Measurements from ENCODE around the gene QRICH2. TPM values are rescaled to one million over a fixed set of nuclear protein-coding genes. Genes with fewer than 3 reads are reported as not detected.

QRICH2 gene
- total and polyA plus RNA-seq, 3 donors from 2014 or later: 27.0 to 43.4 (median 39.0) TPM

- intact Hi-C loops (cut with DNase I; ENCODE audit: low total_unique reads): no loop called here
- Histone ChIP-seq H3K4me3 (no peak overlapping the region), H3K9me3 (no peaks in the 10 kb centered on the region), H3K36me3 (ENCODE audit: low read depth, missing control alignments) (no peaks in the 10 kb centered on the region), H3K4me1 (peaks cover 4% of the 10 kb centered on the region), H3K27ac (no peak overlapping the region), H3K27me3 (no peaks in the 10 kb centered on the region)
- DNase-seq: no peak
- TF ChIP-seq, protein P1, sequence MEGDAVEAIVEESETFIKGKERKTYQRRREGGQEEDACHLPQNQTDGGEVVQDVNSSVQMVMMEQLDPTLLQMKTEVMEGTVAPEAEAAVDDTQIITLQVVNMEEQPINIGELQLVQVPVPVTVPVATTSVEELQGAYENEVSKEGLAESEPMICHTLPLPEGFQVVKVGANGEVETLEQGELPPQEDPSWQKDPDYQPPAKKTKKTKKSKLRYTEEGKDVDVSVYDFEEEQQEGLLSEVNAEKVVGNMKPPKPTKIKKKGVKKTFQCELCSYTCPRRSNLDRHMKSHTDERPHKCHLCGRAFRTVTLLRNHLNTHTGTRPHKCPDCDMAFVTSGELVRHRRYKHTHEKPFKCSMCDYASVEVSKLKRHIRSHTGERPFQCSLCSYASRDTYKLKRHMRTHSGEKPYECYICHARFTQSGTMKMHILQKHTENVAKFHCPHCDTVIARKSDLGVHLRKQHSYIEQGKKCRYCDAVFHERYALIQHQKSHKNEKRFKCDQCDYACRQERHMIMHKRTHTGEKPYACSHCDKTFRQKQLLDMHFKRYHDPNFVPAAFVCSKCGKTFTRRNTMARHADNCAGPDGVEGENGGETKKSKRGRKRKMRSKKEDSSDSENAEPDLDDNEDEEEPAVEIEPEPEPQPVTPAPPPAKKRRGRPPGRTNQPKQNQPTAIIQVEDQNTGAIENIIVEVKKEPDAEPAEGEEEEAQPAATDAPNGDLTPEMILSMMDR (IDR thresholded peaks at IDR 0.05): no peak
- TF ChIP-seq POLR2A (IDR thresholded peaks at IDR 0.05): no peak
- WGBS, 2 donors: 93 to 95% methylated on average over 2 of the region's 2 CpGs
Observed at GRCh38 chr17:76317535-76317934, 9.5 kb upstream of the QRICH2 start.

DNA sequence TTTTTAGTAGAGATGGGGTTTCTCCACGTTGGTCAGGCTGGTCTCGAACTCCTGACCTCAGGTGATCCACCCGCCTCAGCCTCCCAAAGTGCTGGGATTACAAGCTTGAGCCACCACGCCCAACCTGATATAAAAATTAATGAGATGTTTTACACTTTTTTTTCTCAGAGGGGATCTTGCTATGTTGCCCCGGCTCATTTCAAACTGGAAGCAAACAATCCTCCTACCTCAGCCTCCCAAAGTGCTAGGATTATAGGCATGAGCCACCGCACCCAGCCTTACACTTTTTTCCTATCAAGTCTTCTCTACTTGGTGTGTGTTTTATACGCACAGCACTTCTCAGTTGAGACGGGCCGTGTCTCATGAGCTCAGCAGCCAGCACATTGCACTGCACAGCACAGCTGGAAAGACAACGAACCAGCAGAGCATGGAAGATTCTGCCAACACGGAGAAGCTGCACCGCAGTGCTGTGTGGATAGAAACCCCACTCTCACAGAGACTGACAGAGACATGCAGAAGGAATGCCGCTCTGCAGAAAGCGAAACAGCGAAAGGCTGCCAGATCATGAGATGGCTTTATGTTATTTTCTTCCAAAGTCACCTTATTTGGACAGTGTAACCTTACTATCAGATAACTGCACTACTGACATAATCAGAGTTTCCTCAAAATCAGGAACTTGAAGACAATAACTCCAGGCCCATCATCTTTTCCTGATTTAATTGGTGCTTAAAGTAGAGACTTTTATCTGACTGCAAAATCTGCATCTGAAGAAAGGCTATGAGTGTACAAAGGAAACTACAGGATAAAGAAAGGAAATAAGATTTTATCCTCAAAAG is 6.5 kb upstream of the QRICH2 start:
- H3K9me3 ChIP-seq: no peaks in the 10 kb centered on the region
- H3K27me3 ChIP-seq: no peaks in the 10 kb centered on the region
- H3K36me3 ChIP-seq (ENCODE audit: low read depth, missing control alignments): no peaks in the 10 kb centered on the region
- no peak overlapping the region for H3K4me3 ChIP-seq
- intact Hi-C loops (cut with DNase I; ENCODE audit: low total_unique reads): no loop called here
- no peak for DNase-seq
- H3K4me1 ChIP-seq: peaks cover 2% of the 10 kb centered on the region
- WGBS, 2 donors: 83 to 88% methylated on average over 15 of the region's 15 CpGs
- no peak overlapping the region for H3K27ac ChIP-seq
- no peak for TF ChIP-seq POLR2A (IDR thresholded peaks at IDR 0.05)
- TF ChIP-seq, protein P1 (IDR thresholded peaks at IDR 0.05): no peak

DNA sequence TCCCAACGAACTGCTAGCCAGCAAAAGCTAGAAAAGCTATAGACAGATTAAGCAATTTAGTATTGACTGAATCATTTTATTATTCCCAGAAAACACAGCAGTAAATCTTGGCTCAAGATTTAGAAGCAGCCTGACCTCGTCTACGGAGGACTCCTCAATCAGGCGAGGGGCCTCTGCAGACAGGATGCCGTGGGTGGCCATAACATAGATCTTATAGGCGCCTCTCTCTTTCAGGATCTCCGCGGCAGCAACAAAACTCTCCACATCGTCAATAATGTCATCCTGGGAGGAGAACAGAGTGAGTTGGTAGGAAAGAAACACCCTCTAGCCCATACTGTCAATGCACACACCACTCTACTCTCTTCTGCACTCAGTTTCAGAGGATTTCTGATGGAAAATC is 4.7 kb upstream of the QRICH2 start:
- no peak overlapping the region for H3K27ac ChIP-seq
- intact Hi-C loops (cut with DNase I; ENCODE audit: low total_unique reads): no loop called here
- H3K36me3 ChIP-seq (ENCODE audit: low read depth, missing control alignments): no peaks in the 10 kb centered on the region
- TF ChIP-seq, protein P1 (IDR thresholded peaks at IDR 0.05): no peak
- no peak for TF ChIP-seq POLR2A (IDR thresholded peaks at IDR 0.05)
- WGBS, 2 donors: 68 to 74% methylated on average over 9 of the region's 9 CpGs
- no peaks in the 10 kb centered on the region for H3K9me3 ChIP-seq
- no peak overlapping the region for H3K4me3 ChIP-seq
- H3K27me3 ChIP-seq: no peaks in the 10 kb centered on the region
- H3K4me1 ChIP-seq: no peaks in the 10 kb centered on the region
- no peak for DNase-seq

DNA sequence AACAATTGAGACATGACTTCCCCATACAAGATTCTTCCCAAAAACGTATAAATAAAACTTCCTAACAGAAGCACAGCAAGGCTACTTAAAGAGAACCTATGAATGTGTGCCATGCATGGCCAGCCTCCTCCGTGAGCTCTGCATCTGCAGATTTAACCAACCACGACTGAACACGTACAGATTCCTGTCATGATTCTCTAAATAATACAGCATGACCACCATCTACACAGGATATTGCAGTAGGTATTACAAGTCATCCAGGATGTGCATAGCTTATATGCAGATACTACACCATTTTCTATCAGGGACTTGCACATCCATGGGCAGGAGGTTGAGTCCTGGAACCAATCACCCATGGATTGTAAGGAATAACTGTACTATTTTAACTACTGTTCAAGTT is 1.4 kb upstream of the QRICH2 start:
- H3K4me1 ChIP-seq: no peaks in the 10 kb centered on the region
- intact Hi-C loops (cut with DNase I; ENCODE audit: low total_unique reads): no loop called here
- H3K9me3 ChIP-seq: no peaks in the 10 kb centered on the region
- DNase-seq: no peak
- WGBS, 2 donors: 83 to 91% methylated on average over 4 of the region's 4 CpGs
- H3K27me3 ChIP-seq: no peaks in the 10 kb centered on the region
- TF ChIP-seq, protein P1 (IDR thresholded peaks at IDR 0.05): no peak
- TF ChIP-seq POLR2A (IDR thresholded peaks at IDR 0.05): no peak
- no peaks in the 10 kb centered on the region for H3K36me3 ChIP-seq (ENCODE audit: low read depth, missing control alignments)
- H3K27ac ChIP-seq: no peak overlapping the region
- no peak overlapping the region for H3K4me3 ChIP-seq

Measured in testis (tissue), 3 donors.